Common myeloid progenitor, CD34-positive (primary cell): ENCODE measurements around the gene NR1I3.
A peak's percentile ranks its signal among the peaks of the same experiment; 100 is the strongest.

Source experiments
- CTCF ChIA-PET: fragments of 350-600 bp; sonication (Branson Sonifier 250); formaldehyde crosslinking; loops from one replicate; lab custom pipeline; 2021; ENCODE audit warnings: antibody characterized with exemption; lab: Charles Lee
- POLR2A ChIA-PET: fragments of 350-600 bp; sonication (Branson Sonifier 250); formaldehyde crosslinking; loops from one replicate; lab custom pipeline; 2021; ENCODE audit warnings: antibody characterized with exemption; lab: Charles Lee
- DNase-seq, 3 donors: peaks; one replicate each; pipeline versions ENCODE4 v3.0.0 to v3.0.0-alpha.2; 2013
- H3K27ac ChIP-seq, 2 experiments: 1 replicate in 1 of 2; 2 replicates in 1 of 2; pipeline ENCODE4 v1.7.0; 2013; ENCODE audit warnings: inconsistent platforms in 2 of 2, low read length in 2 of 2, mild to moderate bottlenecking in 2 of 2, low read depth in 1 of 2, moderate library complexity in 1 of 2; ENCODE audit not compliant: severe bottlenecking in 2 of 2, insufficient read depth in 1 of 2, poor library complexity in 1 of 2
- H3K27me3 ChIP-seq, 5 experiments: replicated peaks in 2 of 5; 1 replicate in 3 of 5; 2 replicates in 2 of 5; pipeline versions ENCODE4 v1.6.1 to v1.7.0; 2013; ENCODE audit warnings: low read length in 4 of 5, mild to moderate bottlenecking in 2 of 5, moderate library complexity in 2 of 5, inconsistent platforms in 1 of 5; ENCODE audit not compliant: insufficient read depth in 5 of 5, control insufficient read depth in 4 of 5
- H3K36me3 ChIP-seq, 4 experiments: 1 replicate in 2 of 4; 2 replicates in 2 of 4; pipeline versions ENCODE4 v1.6.1 to v1.7.0; 2013; ENCODE audit warnings: low read length in 3 of 4, control low read depth in 1 of 4, mild to moderate bottlenecking in 1 of 4; ENCODE audit not compliant: control insufficient read depth in 4 of 4, insufficient read depth in 4 of 4
- H3K4me1 ChIP-seq, 4 experiments: 1 replicate in 3 of 4; 2 replicates in 1 of 4; pipeline versions ENCODE4 v1.6.1 to v1.7.1; 2013; ENCODE audit warnings: low read length in 3 of 4, mild to moderate bottlenecking in 3 of 4, control low read depth in 1 of 4, inconsistent platforms in 1 of 4, moderate library complexity in 1 of 4; ENCODE audit not compliant: control insufficient read depth in 4 of 4, insufficient read depth in 4 of 4; ENCODE audit errors: control extremely low read depth in 1 of 4
- H3K4me3 ChIP-seq, 7 experiments: 1 replicate in 4 of 7; 2 replicates in 3 of 7; pipeline versions ENCODE4 v1.5.1 to v1.7.0; 2013; ENCODE audit warnings: mild to moderate bottlenecking in 7 of 7, low read length in 6 of 7, moderate library complexity in 6 of 7, inconsistent platforms in 2 of 7, low read depth in 2 of 7, control low read depth in 1 of 7; ENCODE audit not compliant: insufficient read depth in 4 of 7, control insufficient read depth in 1 of 7; ENCODE audit errors: extremely low read depth in 1 of 7
- H3K9me3 ChIP-seq, 5 experiments: 1 replicate in 4 of 5; 2 replicates in 1 of 5; pipeline versions ENCODE4 v1.6.1 to v1.7.1; 2013; ENCODE audit warnings: low read length in 4 of 5, mild to moderate bottlenecking in 2 of 5, inconsistent platforms in 1 of 5, low read depth in 1 of 5, moderate library complexity in 1 of 5; ENCODE audit not compliant: control insufficient read depth in 4 of 5, insufficient read depth in 2 of 5; ENCODE audit errors: control extremely low read depth in 1 of 5
- WGBS: methylation state at CpG from one replicate; pipeline ENCODE4 v1.1.5; 2013; ENCODE audit not compliant: insufficient coverage; 5-methylcytosine and 5-hydroxymethylcytosine counted together

NR1I3 gene

DNA sequence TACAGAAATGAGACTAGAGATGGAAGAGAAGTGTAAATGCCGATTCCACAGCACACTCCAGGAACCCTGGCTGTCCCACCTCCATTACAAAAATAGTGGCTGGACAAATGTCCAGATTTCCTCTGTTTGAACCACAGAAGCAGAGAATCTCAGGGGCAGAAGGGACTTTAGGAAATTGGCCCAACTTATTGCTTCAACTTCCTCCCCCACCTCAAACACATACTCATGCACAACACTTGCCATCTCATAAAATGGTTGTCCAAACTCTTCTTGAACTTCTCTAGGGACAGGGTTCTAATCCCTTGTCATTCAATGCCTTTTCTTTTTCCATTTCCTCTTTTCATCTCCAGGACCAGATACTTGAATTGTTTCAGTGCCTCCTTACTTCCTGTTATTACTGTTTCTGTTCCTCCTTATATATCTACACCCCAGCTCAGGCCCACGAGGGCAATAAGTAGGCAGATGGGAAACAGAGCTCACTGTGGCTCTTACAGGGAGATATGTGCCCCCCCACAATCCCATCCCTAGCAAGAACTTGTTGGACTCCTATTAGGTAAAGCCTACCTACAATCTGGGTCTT is 52.2 kb downstream of the NR1I3 start:
- Histone ChIP-seq H3K27ac (no peak overlapping the region), H3K27me3 (no peaks in the 10 kb centered on the region), H3K36me3 (no peaks in the 10 kb centered on the region), H3K9me3 (no peaks in the 10 kb centered on the region), H3K4me1 (peaks cover 19 to 68% (median 55%) of the 10 kb centered on the region in 4 experiments), H3K4me3 (peak overlapping the region in 4 of 7 experiments; percentile 27 to 60 (median 40))
- peak in 2 of 3 donors; percentile 39 to 57 for DNase-seq
- ChIA-PET CTCF (interaction anchor here (1.0 to 1.3 kb wide), 6 partner anchors 11 to 197 kb away, joined by 3 to 5 read pairs (median 3); partner anchors contain the start of gene NDUFS2), POLR2A (interaction anchor here (1.0 to 1.3 kb wide), 2 partner anchors 16 to 205 kb away, joined by 3 to 4 read pairs; partner anchors contain the start of gene NDUFS2)
- 0% methylated on average over 1 of the region's 2 CpGs for WGBS

DNA sequence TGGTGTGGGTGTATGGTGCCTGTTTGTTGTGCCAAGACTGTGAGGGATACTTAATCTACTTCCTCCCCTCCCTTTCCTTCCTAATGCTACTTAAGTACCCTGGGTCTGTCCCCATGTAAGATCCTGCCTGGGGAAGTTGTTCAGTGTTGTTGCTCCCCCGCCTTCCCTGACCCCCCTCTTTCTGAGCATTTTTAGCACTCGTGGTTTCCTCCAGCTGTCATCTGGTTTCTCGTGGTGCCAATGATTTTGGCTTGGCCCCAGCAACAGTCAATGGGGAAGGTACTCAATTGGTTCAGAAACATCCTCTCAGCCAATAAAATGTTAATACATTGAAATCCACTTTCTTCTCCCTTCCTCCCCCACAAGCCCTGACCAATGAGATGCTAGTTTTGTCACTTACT is 52.7 kb downstream of the NR1I3 start:
- 0% methylated on average over 2 of the region's 3 CpGs for WGBS
- peaks cover 16 to 63% (median 51%) of the 10 kb centered on the region in 4 experiments for H3K4me1 ChIP-seq
- H3K4me3 ChIP-seq: peak overlapping the region in 2 of 7 experiments; percentile 51 to 60
- no peak overlapping the region for H3K27ac ChIP-seq
- ChIA-PET POLR2A (interaction anchor here (1.0 to 1.3 kb wide), 2 partner anchors 17 to 205 kb away, joined by 3 to 4 read pairs; partner anchors contain the start of gene NDUFS2), CTCF (interaction anchor here (1.0 kb wide), 1 partner anchor 22 kb away, joined by 3 read pairs; no protein-coding TSS in a partner anchor)
- no peaks in the 10 kb centered on the region for H3K36me3 ChIP-seq
- no peaks in the 10 kb centered on the region for H3K27me3 ChIP-seq
- DNase-seq: peak; percentile 97 to 99 (median 98)
- H3K9me3 ChIP-seq: no peaks in the 10 kb centered on the region

DNA sequence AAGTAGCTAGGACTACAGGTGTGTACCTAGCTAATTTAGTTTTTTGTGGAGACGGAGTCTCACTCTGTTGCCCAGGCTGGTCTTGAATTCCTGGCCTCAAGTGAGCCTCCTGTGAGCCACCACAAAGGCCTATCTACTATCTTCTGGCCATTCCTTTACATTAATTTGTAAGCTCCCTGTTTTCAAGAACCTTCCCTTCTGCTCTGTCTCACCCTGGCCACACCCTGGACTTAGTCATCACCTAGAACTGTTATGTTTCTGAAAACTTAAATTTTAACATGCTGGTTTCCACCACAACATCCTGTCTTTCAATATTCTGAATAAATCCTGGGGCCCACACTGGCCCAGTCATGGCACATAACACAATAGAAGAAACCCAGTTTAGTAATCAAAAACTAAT is 55.8 kb downstream of the NR1I3 start:
- DNase-seq: peak in 2 of 3 donors; percentile 48 to 61
- CTCF ChIA-PET: interaction anchor here (0.9 to 3.5 kb wide), 14 partner anchors 9 to 206 kb away, joined by 3 to 25 read pairs (median 4); partner anchors contain the start of genes ADAMTS4, FCER1G, NDUFS2 and PPOX
- POLR2A ChIA-PET: no interaction called here
- WGBS: 100% methylated on average over 1 of the region's 1 CpG
- Histone ChIP-seq H3K36me3 (no peaks in the 10 kb centered on the region), H3K27ac (peak overlapping the region in 1 of 2 experiments; percentile 34), H3K9me3 (no peaks in the 10 kb centered on the region), H3K27me3 (no peaks in the 10 kb centered on the region), H3K4me3 (peak overlapping the region in 1 of 7 experiments; percentile 14), H3K4me1 (peaks cover 16 to 67% (median 55%) of the 10 kb centered on the region in 4 experiments)

DNA sequence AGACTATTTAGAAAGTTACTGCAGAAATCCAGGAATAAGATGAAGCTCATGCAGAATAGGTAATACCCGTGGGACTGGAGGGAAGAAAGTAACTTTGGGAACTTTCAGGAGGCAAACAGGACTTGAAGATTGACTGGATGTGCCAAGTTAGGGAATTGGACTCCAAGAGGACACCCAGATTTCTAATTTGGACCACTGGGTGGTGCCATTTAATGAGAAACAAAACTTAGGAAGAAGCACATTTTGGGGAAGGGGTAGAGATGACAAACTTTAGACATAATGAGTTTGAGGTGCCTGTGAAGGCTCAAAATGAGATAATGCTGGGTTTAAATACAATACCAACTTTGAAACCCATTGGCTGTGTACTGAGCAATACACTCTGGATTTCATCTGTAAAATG is 57.4 kb downstream of the NR1I3 start:
- H3K36me3 ChIP-seq: peaks cover 0 to 5% (median 1%) of the 10 kb centered on the region in 4 experiments
- DNase-seq: peak in 2 of 3 donors; percentile 50 to 53
- WGBS: 67% methylated on average over 1 of the region's 1 CpG
- no peaks in the 10 kb centered on the region for H3K27me3 ChIP-seq
- H3K9me3 ChIP-seq: no peaks in the 10 kb centered on the region
- H3K4me1 ChIP-seq: peaks cover 9 to 62% (median 51%) of the 10 kb centered on the region in 4 experiments
- POLR2A ChIA-PET: no interaction called here
- no peak overlapping the region for H3K27ac ChIP-seq
- CTCF ChIA-PET: interaction anchor here (0.7 to 3.5 kb wide), 17 partner anchors 11 to 208 kb away, joined by 3 to 25 read pairs (median 4); partner anchors contain the start of genes CFAP126, FCER1G, PPOX and TOMM40L
- H3K4me3 ChIP-seq: no peak overlapping the region

DNA sequence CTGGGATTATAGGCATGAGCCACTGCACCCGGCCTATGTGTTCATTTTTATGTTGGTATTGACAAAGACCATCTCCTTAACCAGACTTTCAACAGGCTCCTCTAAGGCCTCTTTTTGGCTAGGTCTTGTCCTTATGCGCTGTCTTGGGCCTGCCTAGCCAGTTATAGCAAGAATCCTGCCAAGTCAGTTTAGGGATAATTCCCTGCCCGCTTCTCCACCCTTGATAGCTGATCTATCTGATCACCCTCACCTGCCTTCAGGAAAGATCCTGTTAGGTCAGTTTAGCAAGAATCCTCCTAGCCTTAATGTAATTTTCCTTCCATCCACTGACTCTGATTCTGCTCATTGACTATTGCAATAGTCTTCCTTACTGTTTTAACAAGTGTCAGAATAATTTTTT is 58.3 kb downstream of the NR1I3 start:
- 100% methylated on average over 2 of the region's 3 CpGs for WGBS
- no peaks in the 10 kb centered on the region for H3K9me3 ChIP-seq
- H3K27me3 ChIP-seq: no peaks in the 10 kb centered on the region
- H3K36me3 ChIP-seq: peaks cover under 1 to 14% (median 9%) of the 10 kb centered on the region in 4 experiments
- H3K4me1 ChIP-seq: peaks cover 7 to 55% (median 44%) of the 10 kb centered on the region in 4 experiments
- CTCF ChIA-PET: interaction anchor here (0.6 to 3.1 kb wide), 11 partner anchors 9 to 195 kb away, joined by 3 to 10 read pairs (median 4); partner anchors contain the start of genes PPOX and TOMM40L
- POLR2A ChIA-PET: no interaction called here
- no peak overlapping the region for H3K4me3 ChIP-seq
- DNase-seq: no peak
- no peak overlapping the region for H3K27ac ChIP-seq
